ENCODE results near the gene REXO4.

The REXO4 gene

GRCh38 chr9:133464638-133465037 lies 46.8 kb upstream of the REXO4 start:
- ChIA-PET POLR2A (no interaction called here), CTCF (interaction anchor here (0.6 to 1.7 kb wide), 2 partner anchors 22 to 59 kb away, joined by 3 to 5 read pairs; no protein-coding TSS in a partner anchor)
- Histone ChIP-seq H3K4me3 (ENCODE audit: low read depth, low read length) (no peak overlapping the region), H3K27ac (ENCODE audit: extremely low read depth, low read depth, low read length) (no peak overlapping the region), H3K36me3 (ENCODE audit: control insufficient read depth in 2 of 2, insufficient read depth in 1 of 2, low read length in 2 of 2) (peaks cover 0 to 8% of the 10 kb centered on the region in 2 experiments; a peak in 1 of 3 replicates), H3K4me1 (ENCODE audit: control insufficient read depth, insufficient read depth, low read length) (no peaks in the 10 kb centered on the region), H3K9me3 (ENCODE audit: control insufficient read depth, insufficient read depth, low read depth, low read length) (no peaks in the 10 kb centered on the region)
- TF ChIP-seq GLIS2 (tag by site-specific recombination; IDR thresholded peaks at IDR 0.05) (no peak), ZNF48 (tag by site-specific recombination; IDR thresholded peaks at IDR 0.05) (no peak), ZNF146 (tag by site-specific recombination; IDR thresholded peaks at IDR 0.05) (no peak), ZNF311 (tag by site-specific recombination; IDR thresholded peaks at IDR 0.05; ENCODE audit: borderline replicate concordance) (no peak), ATF2 (tag by site-specific recombination; IDR thresholded peaks at IDR 0.05; ENCODE audit: low read depth) (no peak), ZNF341 (tag by site-specific recombination; IDR thresholded peaks at IDR 0.05; ENCODE audit: low read depth) (no peak), ZNF211 (tag by site-specific recombination; IDR thresholded peaks at IDR 0.05; ENCODE audit: low read depth) (no peak), ZNF148 (tag by site-specific recombination; IDR thresholded peaks at IDR 0.05; ENCODE audit: borderline replicate concordance) (no peak), ZBTB44 (tag by site-specific recombination; IDR thresholded peaks at IDR 0.05) (no peak), ZNF623 (tag by site-specific recombination; IDR thresholded peaks at IDR 0.05) (no peak), ZFP37 (tag by site-specific recombination; IDR thresholded peaks at IDR 0.05) (no peak), PBX3 (CRISPR knock-in tag; IDR thresholded peaks at IDR 0.05) (no peak), ZNF488 (tag by site-specific recombination; IDR thresholded peaks at IDR 0.05) (no peak), ZSCAN4 (tag by site-specific recombination; IDR thresholded peaks at IDR 0.05) (no peak), ZNF626 (tag by site-specific recombination; IDR thresholded peaks at IDR 0.05) (no peak), ZNF324 (tag by site-specific recombination; IDR thresholded peaks at IDR 0.05) (no peak), GLI2 (tag by site-specific recombination; IDR thresholded peaks at IDR 0.05; ENCODE audit: borderline replicate concordance, low read depth) (no peak)

Data from HEK293 (cell line).